ENCODE measurements around the gene SIRT3.

DNA sequence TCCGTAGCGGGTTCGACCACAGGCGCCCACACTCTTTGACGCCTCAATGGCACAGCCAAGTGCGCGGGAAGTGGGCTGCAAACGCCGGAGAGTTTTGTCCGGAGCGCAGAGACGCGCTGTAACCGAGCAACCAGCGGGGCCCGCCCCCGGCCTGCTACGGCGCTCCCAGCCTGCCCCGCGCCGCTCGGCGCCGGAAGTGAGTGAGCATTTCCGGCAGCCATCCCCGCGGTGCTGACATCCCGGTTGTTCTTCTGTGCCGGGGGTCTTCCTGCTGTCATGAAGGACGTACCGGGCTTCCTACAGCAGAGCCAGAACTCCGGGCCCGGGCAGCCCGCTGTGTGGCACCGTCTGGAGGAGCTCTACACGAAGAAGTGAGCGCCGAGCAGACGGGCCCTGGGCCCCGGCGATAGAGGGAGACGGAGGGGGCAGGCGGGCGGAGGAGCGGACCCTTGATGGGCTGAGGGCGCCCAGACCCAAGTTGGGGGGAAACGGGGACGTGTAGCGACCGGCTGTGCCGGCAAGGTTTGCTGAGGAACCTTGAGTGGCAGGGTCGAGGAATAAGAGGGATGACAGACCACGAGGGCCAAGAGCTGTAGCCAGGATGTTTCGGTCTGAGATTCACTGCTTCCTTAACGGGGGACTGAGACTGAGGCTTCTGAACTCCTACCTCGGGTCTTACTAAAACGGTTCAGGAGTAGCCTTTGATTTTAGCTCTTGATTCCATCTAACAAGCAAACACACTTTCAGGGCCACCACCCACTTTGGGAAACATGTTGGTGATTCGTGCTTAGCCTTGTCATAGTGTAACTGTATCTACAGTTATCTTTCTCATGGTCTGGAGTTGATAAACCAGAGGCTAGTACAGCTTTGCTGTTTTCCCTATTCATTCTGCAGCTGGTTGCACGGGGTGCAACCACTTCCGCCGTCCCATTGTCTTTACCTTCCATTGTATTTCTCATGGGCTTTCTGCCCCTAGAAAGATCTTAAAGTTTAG, 929 bp upstream of the SIRT3 start, which contains the start of gene PSMD13:
- TF ChIP-seq, protein P1, sequence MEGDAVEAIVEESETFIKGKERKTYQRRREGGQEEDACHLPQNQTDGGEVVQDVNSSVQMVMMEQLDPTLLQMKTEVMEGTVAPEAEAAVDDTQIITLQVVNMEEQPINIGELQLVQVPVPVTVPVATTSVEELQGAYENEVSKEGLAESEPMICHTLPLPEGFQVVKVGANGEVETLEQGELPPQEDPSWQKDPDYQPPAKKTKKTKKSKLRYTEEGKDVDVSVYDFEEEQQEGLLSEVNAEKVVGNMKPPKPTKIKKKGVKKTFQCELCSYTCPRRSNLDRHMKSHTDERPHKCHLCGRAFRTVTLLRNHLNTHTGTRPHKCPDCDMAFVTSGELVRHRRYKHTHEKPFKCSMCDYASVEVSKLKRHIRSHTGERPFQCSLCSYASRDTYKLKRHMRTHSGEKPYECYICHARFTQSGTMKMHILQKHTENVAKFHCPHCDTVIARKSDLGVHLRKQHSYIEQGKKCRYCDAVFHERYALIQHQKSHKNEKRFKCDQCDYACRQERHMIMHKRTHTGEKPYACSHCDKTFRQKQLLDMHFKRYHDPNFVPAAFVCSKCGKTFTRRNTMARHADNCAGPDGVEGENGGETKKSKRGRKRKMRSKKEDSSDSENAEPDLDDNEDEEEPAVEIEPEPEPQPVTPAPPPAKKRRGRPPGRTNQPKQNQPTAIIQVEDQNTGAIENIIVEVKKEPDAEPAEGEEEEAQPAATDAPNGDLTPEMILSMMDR (conservative IDR thresholded peaks at IDR 0.05 in 1 of 2, IDR thresholded peaks at IDR 0.05 in 1 of 2; ENCODE audit: low read depth in 1 of 2, low read length in 2 of 2) = no peak
- no peak for TF ChIP-seq EZH2 (IDR thresholded peaks at IDR 0.05; ENCODE audit: low read length, missing control alignments)
